Heart left ventricle (tissue), 16 donors: ENCODE measurements around the gene FTCD. TPM values are rescaled to one million over a fixed set of nuclear protein-coding genes. Genes with fewer than 3 reads are reported as not detected.

Source experiments
- ATAC-seq, 4 donors: fragments of 200-7000 bp; cut with Tn5 transposase; one replicate each; pipeline ENCODE4 v1.9.1; 2020 to 2022; ENCODE audit warnings: moderate library complexity in 4 of 4, mild to moderate bottlenecking in 3 of 4, moderate number of reproducible peaks in 1 of 4
- DNase-seq, 5 donors: peaks; one replicate each; pipeline ENCODE4 v3.0.0-alpha.2; 2020
- H3K27ac ChIP-seq, 12 donors: fragments of 200-600 bp; sonication (generic) in 4 of 12; one replicate each; pipeline versions ENCODE4 v1.5.0 to v1.8.0; 2016 to 2022; ENCODE audit warnings: mild to moderate bottlenecking in 2 of 12
- H3K27me3 ChIP-seq, 9 donors: fragments of 200-600 bp; sonication (generic) in 2 of 9; one replicate each; pipeline versions ENCODE4 v1.5.1 to v1.8.0; 2016 to 2022; ENCODE audit warnings: mild to moderate bottlenecking in 3 of 9
- H3K36me3 ChIP-seq, 9 donors: fragments of 200-600 bp; sonication (generic) in 2 of 9; one replicate each; pipeline versions ENCODE4 v1.5.0 to v1.8.0; 2018 to 2022; ENCODE audit warnings: mild to moderate bottlenecking in 2 of 9
- H3K4me1 ChIP-seq, 12 donors: fragments of 200-600 bp; sonication (generic) in 4 of 12; one replicate each; pipeline versions ENCODE4 v1.5.0 to v1.8.0; 2016 to 2022; ENCODE audit warnings: mild to moderate bottlenecking in 3 of 12
- H3K4me3 ChIP-seq, 12 donors: fragments of 200-600 bp; sonication (generic) in 4 of 12; one replicate each; pipeline versions ENCODE4 v1.5.0 to v1.8.0; 2017 to 2022; ENCODE audit warnings: mild to moderate bottlenecking in 9 of 12, moderate library complexity in 4 of 12
- H3K9me3 ChIP-seq, 12 donors: fragments of 200-600 bp; sonication (generic) in 4 of 12; one replicate each; pipeline versions ENCODE4 v1.5.0 to v1.8.0; 2016 to 2022; ENCODE audit warnings: mild to moderate bottlenecking in 1 of 12
- CTCF ChIP-seq, 12 donors: fragments of 200-600 bp; sonication (generic) in 4 of 12; IDR thresholded peaks; one replicate each; pipeline versions ENCODE4 v1.5.0 to v1.8.0; 2018 to 2022; ENCODE audit warnings: antibody characterized with exemption in 12 of 12, mild to moderate bottlenecking in 5 of 12
- POLR2A ChIP-seq, 2 donors: fragments of 450-650 bp; IDR thresholded peaks; one replicate each; pipeline ENCODE4 v1.6.1; 2017; ENCODE audit warnings: antibody characterized with exemption in 2 of 2, mild to moderate bottlenecking in 2 of 2, moderate library complexity in 2 of 2
- WGBS, 4 donors: extraction: QIAGEN DNeasy Blood & Tissue Kit in 2 of 4; methylation state at CpG; one replicate each; pipeline versions ENCODE4 v1.1.5 to v1.1.7; 2013 to 2018; 5-methylcytosine and 5-hydroxymethylcytosine counted together
- intact Hi-C, 10 donors: fragments of 100-400 bp; cut with DNase I; formaldehyde crosslinking; loops; one replicate each; pipeline versions ENCODE4 v1.11.1 to v1.14.2; 2022
- polyA plus RNA-seq, 2 donors: library from polyadenylated mRNA; stranded (reverse); fragments of 200-250 nt; gene quantifications; one replicate each; pipeline ENCODE4 v1.2.3, GENCODE V29; 2013
- total RNA-seq, 9 donors: library from RNA; depleted of rRNA in 2 of 9; stranded (reverse); fragments of >200 nt in 2 of 9; fragmentation: NEBNext Ultra II Directional in 3 of 9; extraction: Animal tissue kit (Norgen Biotek cat#: 25700) in 3 of 9; gene quantifications; one replicate each; pipeline versions ENCODE4 v1.1.0 to v1.2.4, GENCODE V29; 2016 to 2023
- donor health status: ischemic (EF 13 %, LVEDD 7.1; RV severe dilation, severe dysfunction).
- donor health status: healthy with polysubstance abuse.
- donor health status: DM: no; HTN: yes; CAD: no.
- donor health status: DM: no; HTN: no; CAD: no.
- donor health status: ischemic (EF 25% LVEDD 6.9; RV normal size, moderate dysfunction).
- donor health status: ischemic (EF 25% LVEDD 5.7; RV mildly dilated, moderate dysfunction).
- donor health status: healthy.
- donor health status: DM: yes; HTN: yes; CAD: no.
- donor health status: ischemic (EF 35%, LVEDD 5.7; RV mildly dilated, moderate dysfunction).
- donor health status: nonischemic (EF 11% LVEDD 7.7; RV severe dilation, severe dysfunction).
- donor health status: DM: yes; HTN: yes; CAD: no.
- donor health status: PGD.
- donor health status: ischemic (EF 29% LVEDD 5.4; RV normal size, mild dysfunction).
- donor health status: nonischemic (EF 23%, LVEDD 6.1; RV moderate dilation, normal function).

The FTCD gene
- total and polyA plus RNA-seq, 11 donors: 0.17 to 3.1 (median 1.2) TPM; not detected in 1

GRCh38 chr21:46119637-46120271 lies 35.6 kb downstream of the FTCD start:
- peaks cover 0 to 90% (median 84%) of the 10 kb centered on the region in 9 donors for H3K36me3 ChIP-seq
- H3K4me3 ChIP-seq: no peak overlapping the region
- peak overlapping the region in 1 of 12 donors; percentile 65 for H3K27ac ChIP-seq
- H3K27me3 ChIP-seq: no peaks in the 10 kb centered on the region
- peaks cover 0 to 6% (median 0%) of the 10 kb centered on the region in 12 donors for H3K9me3 ChIP-seq
- WGBS, 4 donors: 71 to 92% (median 91%) methylated on average over 4 to 14 of the region's 14 CpGs
- DNase-seq (peak in 4 of 5 donors; percentile 9 to 66 (median 20)), ATAC-seq (no peak)
- H3K4me1 ChIP-seq: no peaks in the 10 kb centered on the region
- TF ChIP-seq POLR2A (IDR thresholded peaks at IDR 0.05) (no peak), CTCF (IDR thresholded peaks at IDR 0.05) (no peak)
- intact Hi-C loops: loop anchor here in 1 of 10 donors (10.0 kb wide), 1 partner anchor 125 kb away; no protein-coding TSS in a partner anchor

- Histone ChIP-seq H3K27ac (peak overlapping the region in 1 of 12 donors; percentile 65), H3K36me3 (peaks cover 0 to 90% (median 84%) of the 10 kb centered on the region in 9 donors), H3K9me3 (peaks cover 0 to 10% (median 0%) of the 10 kb centered on the region in 12 donors), H3K4me3 (no peak overlapping the region), H3K27me3 (no peaks in the 10 kb centered on the region), H3K4me1 (no peaks in the 10 kb centered on the region)
- ATAC-seq: no peak
- intact Hi-C loops: loop anchor here in 1 of 10 donors (10.0 kb wide), 1 partner anchor 124 kb away; no protein-coding TSS in a partner anchor
- no peak for TF ChIP-seq CTCF (IDR thresholded peaks at IDR 0.05)
- TF ChIP-seq POLR2A (IDR thresholded peaks at IDR 0.05): no peak
- DNase-seq: peak in 4 of 5 donors; percentile 5 to 23 (median 16)
- 89 to 97% (median 95%) methylated on average over 9 to 12 of the region's 12 CpGs for WGBS, 4 donors
Observed at GRCh38 chr21:46119144-46119636, 36.2 kb downstream of the FTCD start.

GRCh38 chr21:46118316-46119143 lies 36.8 kb downstream of the FTCD start:
- Histone ChIP-seq H3K4me3 (no peak overlapping the region), H3K36me3 (peaks cover 0 to 94% (median 91%) of the 10 kb centered on the region in 9 donors), H3K9me3 (peaks cover 0 to 10% (median 0%) of the 10 kb centered on the region in 12 donors), H3K27ac (peak overlapping the region in 1 of 12 donors; percentile 65), H3K4me1 (no peaks in the 10 kb centered on the region), H3K27me3 (no peaks in the 10 kb centered on the region)
- DNase-seq: peak; percentile 5 to 47 (median 22)
- 90 to 95% (median 93%) methylated on average over 15 to 27 of the region's 27 CpGs for WGBS, 4 donors
- TF ChIP-seq CTCF (IDR thresholded peaks at IDR 0.05): no peak
- no peak for TF ChIP-seq POLR2A (IDR thresholded peaks at IDR 0.05)
- intact Hi-C loops: loop anchor here in 1 of 10 donors (10.0 kb wide), 1 partner anchor 124 kb away; no protein-coding TSS in a partner anchor
- ATAC-seq: no peak
